Astrocyte (in vitro differentiated cells and primary cell): ENCODE measurements around the gene SCIN. TPM values are rescaled to one million over a fixed set of nuclear protein-coding genes. Genes with fewer than 3 reads are reported as not detected.

Experiments used
- DNase-seq: peaks from one replicate; pipeline ENCODE4 v3.0.0-alpha.2; 2010; ENCODE audit warnings: low read depth
- FAIRE-seq: peaks from 2 replicates; lab custom pipeline; 2011; peaks lifted over from hg19 to GRCh38; lab: Jason Lieb, UNC
- H2AFZ ChIP-seq: 2 replicates; pipeline ENCODE4 v1.6.0; 2012; ENCODE audit warnings: low read depth, low read length, inconsistent platforms
- H3K27ac ChIP-seq: 2 replicates; pipeline ENCODE4 v1.5.1; 2011; ENCODE audit warnings: low read depth, low read length, inconsistent platforms
- H3K27me3 ChIP-seq: 2 replicates; pipeline ENCODE4 v1.6.0; 2011; ENCODE audit warnings: low read length, inconsistent platforms; ENCODE audit not compliant: insufficient read depth
- H3K36me3 ChIP-seq: 2 replicates; pipeline ENCODE4 v1.5.1; 2011; ENCODE audit warnings: low read length, inconsistent platforms; ENCODE audit not compliant: insufficient read depth
- H3K4me1 ChIP-seq: 2 replicates; pipeline ENCODE4 v1.5.1; 2011; ENCODE audit warnings: low read length, inconsistent platforms; ENCODE audit not compliant: insufficient read depth
- H3K4me2 ChIP-seq: 2 replicates; pipeline ENCODE4 v1.6.0; 2012; ENCODE audit warnings: low read length, inconsistent platforms
- H3K4me3 ChIP-seq: 2 replicates; pipeline ENCODE4 v1.5.1; 2011; ENCODE audit warnings: low read depth, mild to moderate bottlenecking, low read length, inconsistent platforms; ENCODE audit not compliant: insufficient read depth
- H3K79me2 ChIP-seq: 2 replicates; pipeline ENCODE4 v1.6.0; 2012; ENCODE audit warnings: mild to moderate bottlenecking, low read length, inconsistent platforms; ENCODE audit not compliant: insufficient read depth
- H3K9ac ChIP-seq: 2 replicates; pipeline ENCODE4 v1.6.0; 2012; ENCODE audit warnings: mild to moderate bottlenecking, low read length, inconsistent platforms
- H3K9me3 ChIP-seq: 2 replicates; pipeline ENCODE4 v1.5.1; 2012; ENCODE audit warnings: low read depth, mild to moderate bottlenecking, low read length, inconsistent platforms; ENCODE audit not compliant: insufficient read depth
- H4K20me1 ChIP-seq: 2 replicates; pipeline ENCODE4 v1.6.0; 2012; ENCODE audit warnings: low read length, inconsistent platforms; ENCODE audit not compliant: insufficient read depth
- H3K27ac Mint-ChIP-seq: one replicate; pipeline ENCODE4 v1.8.0; 2021; ENCODE audit warnings: mild to moderate bottlenecking, mixed read lengths; ENCODE audit not compliant: unreplicated experiment
- H3K27me3 Mint-ChIP-seq: one replicate; pipeline ENCODE4 v1.8.0; 2021; ENCODE audit warnings: low read depth, mixed read lengths; ENCODE audit not compliant: unreplicated experiment
- H3K36me3 Mint-ChIP-seq: one replicate; pipeline ENCODE4 v1.8.0; 2021; ENCODE audit warnings: low read depth, mixed read lengths; ENCODE audit not compliant: unreplicated experiment
- H3K4me1 Mint-ChIP-seq: one replicate; pipeline ENCODE4 v1.8.0; 2021; ENCODE audit warnings: low read depth, mixed read lengths; ENCODE audit not compliant: unreplicated experiment
- H3K4me3 Mint-ChIP-seq: one replicate; pipeline ENCODE4 v1.8.0; 2021; ENCODE audit warnings: mild to moderate bottlenecking, moderate library complexity, mixed read lengths; ENCODE audit not compliant: unreplicated experiment
- H3K9me3 Mint-ChIP-seq: one replicate; pipeline ENCODE4 v1.8.0; 2021; ENCODE audit warnings: mild to moderate bottlenecking, mixed read lengths; ENCODE audit not compliant: unreplicated experiment
- EZH2 ChIP-seq: IDR thresholded peaks from 2 replicates; pipeline ENCODE4 v1.6.1; 2012; ENCODE audit warnings: mild to moderate bottlenecking, low read length, inconsistent platforms; ENCODE audit not compliant: insufficient read depth
- total RNA-seq: library from RNA; stranded (reverse); gene quantifications from 2 replicates; pipeline ENCODE4 v1.2.1, GENCODE V29; 2021
- TF ChIP-seq, protein P1 (sequence below): IDR thresholded peaks from 2 replicates; pipeline ENCODE4 v1.5.1; 2011; ENCODE audit warnings: low read depth, mild to moderate bottlenecking, inconsistent platforms, low read length, moderate library complexity; ENCODE audit not compliant: insufficient read depth

SCIN gene
- total RNA-seq, 1 donor from 2014 or later = 0.27 TPM

DNA sequence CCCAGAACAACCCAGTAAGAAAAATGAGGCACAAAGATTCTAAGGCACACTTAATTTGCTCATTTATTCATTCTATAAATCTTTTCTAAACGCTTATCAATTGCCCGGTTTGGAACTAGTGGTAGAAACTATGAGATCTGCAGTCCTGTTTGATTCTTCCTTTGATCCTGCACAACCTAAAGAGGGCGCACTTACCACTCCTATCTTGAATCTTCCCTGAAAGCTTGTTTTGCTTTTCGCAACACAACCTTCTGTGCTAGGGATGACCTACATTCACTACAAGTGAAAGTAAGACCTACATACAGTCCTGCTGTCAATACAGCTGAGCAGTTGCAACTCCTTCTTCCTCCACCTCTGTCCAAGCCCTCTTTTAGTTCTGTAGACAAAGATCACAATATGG is 104.3 kb downstream of the SCIN start:
- no peak overlapping the region for H3K27ac ChIP-seq
- no peak overlapping the region for H3K9ac ChIP-seq
- H4K20me1 ChIP-seq = no peaks in the 10 kb centered on the region
- no peaks in the 10 kb centered on the region for H3K36me3 Mint-ChIP-seq
- H3K27me3 Mint-ChIP-seq = no peaks in the 10 kb centered on the region
- H3K4me3 ChIP-seq = no peak overlapping the region
- no peaks in the 10 kb centered on the region for H3K36me3 ChIP-seq
- peaks cover 2% of the 10 kb centered on the region for H3K9me3 Mint-ChIP-seq
- peaks cover 4% of the 10 kb centered on the region for H3K4me1 Mint-ChIP-seq
- peaks cover 3% of the 10 kb centered on the region for H3K9me3 ChIP-seq
- H3K27me3 ChIP-seq = no peaks in the 10 kb centered on the region
- no peaks in the 10 kb centered on the region for H3K79me2 ChIP-seq
- H3K4me2 ChIP-seq = no peak overlapping the region
- no peak overlapping the region for H3K4me3 Mint-ChIP-seq
- FAIRE-seq = no peak
- no peak for TF ChIP-seq EZH2
- TF ChIP-seq, protein P1, sequence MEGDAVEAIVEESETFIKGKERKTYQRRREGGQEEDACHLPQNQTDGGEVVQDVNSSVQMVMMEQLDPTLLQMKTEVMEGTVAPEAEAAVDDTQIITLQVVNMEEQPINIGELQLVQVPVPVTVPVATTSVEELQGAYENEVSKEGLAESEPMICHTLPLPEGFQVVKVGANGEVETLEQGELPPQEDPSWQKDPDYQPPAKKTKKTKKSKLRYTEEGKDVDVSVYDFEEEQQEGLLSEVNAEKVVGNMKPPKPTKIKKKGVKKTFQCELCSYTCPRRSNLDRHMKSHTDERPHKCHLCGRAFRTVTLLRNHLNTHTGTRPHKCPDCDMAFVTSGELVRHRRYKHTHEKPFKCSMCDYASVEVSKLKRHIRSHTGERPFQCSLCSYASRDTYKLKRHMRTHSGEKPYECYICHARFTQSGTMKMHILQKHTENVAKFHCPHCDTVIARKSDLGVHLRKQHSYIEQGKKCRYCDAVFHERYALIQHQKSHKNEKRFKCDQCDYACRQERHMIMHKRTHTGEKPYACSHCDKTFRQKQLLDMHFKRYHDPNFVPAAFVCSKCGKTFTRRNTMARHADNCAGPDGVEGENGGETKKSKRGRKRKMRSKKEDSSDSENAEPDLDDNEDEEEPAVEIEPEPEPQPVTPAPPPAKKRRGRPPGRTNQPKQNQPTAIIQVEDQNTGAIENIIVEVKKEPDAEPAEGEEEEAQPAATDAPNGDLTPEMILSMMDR = no peak
- no peak overlapping the region for H3K27ac Mint-ChIP-seq
- H3K4me1 ChIP-seq = no peaks in the 10 kb centered on the region
- no peak for DNase-seq
- H2AFZ ChIP-seq = no peak overlapping the region

DNA sequence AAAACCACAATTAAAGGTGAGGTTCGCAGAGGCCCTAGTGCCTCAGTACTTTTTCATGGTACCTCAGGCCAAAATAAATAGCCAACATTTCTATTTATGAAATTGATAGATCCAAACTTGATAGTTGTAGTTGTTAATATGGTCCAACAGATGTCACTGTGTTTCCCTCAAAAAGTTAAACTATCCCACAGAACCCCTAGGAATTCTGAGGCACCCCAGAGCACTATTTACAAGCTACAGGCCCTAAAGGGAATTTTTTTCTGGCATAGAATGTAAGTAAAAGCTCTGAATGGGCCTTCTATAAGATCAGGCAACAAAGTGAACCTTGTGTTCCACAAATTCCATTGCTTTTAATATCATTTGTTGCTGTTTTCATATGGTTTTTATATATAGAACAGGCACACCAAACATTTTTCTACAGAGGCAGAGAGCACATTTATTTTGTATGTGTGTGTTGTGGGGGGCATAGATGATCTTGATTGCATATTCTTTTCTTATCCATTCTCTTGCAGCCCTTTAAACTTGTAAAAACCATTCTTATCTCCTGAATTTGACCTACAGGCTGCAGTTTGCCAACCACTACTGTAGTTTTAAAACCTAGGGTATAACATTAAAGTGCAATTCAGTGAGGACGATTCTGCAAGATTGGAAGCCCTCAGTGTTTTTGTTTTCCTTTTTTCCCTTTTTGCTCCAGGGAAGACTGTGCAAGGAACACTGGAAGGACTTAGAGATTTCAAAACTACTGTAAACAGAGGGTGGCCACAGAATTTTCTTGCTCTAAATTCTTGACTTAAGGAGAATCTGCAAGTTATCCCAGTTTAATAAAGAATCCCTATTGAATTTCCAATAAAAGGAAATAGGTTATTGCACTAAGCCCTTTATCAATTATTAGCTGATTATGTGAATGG is 113.4 kb downstream of the SCIN start:
- Histone ChIP-seq H3K9ac (no peak overlapping the region), H2AFZ (no peak overlapping the region), H4K20me1 (peaks cover 6% of the 10 kb centered on the region), H3K4me1 (peaks cover 8% of the 10 kb centered on the region), H3K27ac (no peak overlapping the region), H3K27me3 (no peaks in the 10 kb centered on the region), H3K4me3 (no peak overlapping the region), H3K9me3 (no peaks in the 10 kb centered on the region), H3K36me3 (no peaks in the 10 kb centered on the region), H3K79me2 (peaks cover 9% of the 10 kb centered on the region), H3K4me2 (no peak overlapping the region)
- no peaks in the 10 kb centered on the region for H3K9me3 Mint-ChIP-seq
- H3K4me1 Mint-ChIP-seq = peaks cover 5% of the 10 kb centered on the region
- DNase-seq (no peak), FAIRE-seq (no peak)
- no peak overlapping the region for H3K4me3 Mint-ChIP-seq
- H3K27me3 Mint-ChIP-seq = no peaks in the 10 kb centered on the region
- no peaks in the 10 kb centered on the region for H3K36me3 Mint-ChIP-seq
- H3K27ac Mint-ChIP-seq = no peak overlapping the region
- TF ChIP-seq, protein P1 = peak; percentile 43
- TF ChIP-seq EZH2 = no peak

DNA sequence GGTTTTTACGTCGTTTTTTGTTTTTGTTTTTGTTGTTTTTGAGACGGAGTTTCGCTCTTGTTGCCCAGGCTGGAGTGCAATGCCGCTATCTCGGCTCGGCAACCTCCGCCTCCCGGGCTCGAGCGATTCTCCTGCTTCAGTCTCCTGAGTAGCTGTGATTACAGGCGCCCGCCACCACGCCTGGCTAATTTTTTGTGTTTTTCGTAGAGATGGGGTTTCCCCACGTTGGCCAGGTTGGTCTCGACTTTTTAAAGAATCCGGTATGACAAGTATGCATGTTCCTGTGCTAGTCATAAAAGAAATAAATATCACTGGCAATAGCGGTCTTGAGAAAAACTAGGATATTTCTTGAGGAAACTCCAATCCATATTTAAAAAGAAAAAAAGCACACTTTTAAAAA is 114.2 kb downstream of the SCIN start:
- Histone ChIP-seq H3K27me3 (no peaks in the 10 kb centered on the region), H3K27ac (no peak overlapping the region), H3K9ac (no peak overlapping the region), H3K36me3 (no peaks in the 10 kb centered on the region), H3K79me2 (peaks cover 17% of the 10 kb centered on the region), H3K4me1 (peaks cover 8% of the 10 kb centered on the region), H3K4me2 (no peak overlapping the region), H4K20me1 (peaks cover 6% of the 10 kb centered on the region), H3K4me3 (no peak overlapping the region), H3K9me3 (no peaks in the 10 kb centered on the region), H2AFZ (no peak overlapping the region)
- Mint-ChIP-seq H3K4me3 (no peak overlapping the region), H3K9me3 (no peaks in the 10 kb centered on the region), H3K4me1 (peaks cover 7% of the 10 kb centered on the region), H3K27me3 (no peaks in the 10 kb centered on the region), H3K36me3 (no peaks in the 10 kb centered on the region), H3K27ac (no peak overlapping the region)
- FAIRE-seq = no peak
- TF ChIP-seq, protein P1 = no peak
- no peak for TF ChIP-seq EZH2
- no peak for DNase-seq
